Uterus (tissue), 2 donors: Measurements from ENCODE around the gene DCC.

Source experiments
- CTCF ChIP-seq, 4 experiments: fragments of 200-600 bp in 2 of 4; fragments of 450-650 bp in 2 of 4; sonication (generic) in 2 of 4; IDR thresholded peaks; one replicate each; pipeline ENCODE4 v1.5.1; 2016 to 2019; ENCODE audit warnings: antibody characterized with exemption in 4 of 4, mild to moderate bottlenecking in 2 of 4, moderate library complexity in 1 of 4
- POLR2A ChIP-seq, 2 donors: fragments of 450-650 bp; IDR thresholded peaks; one replicate each; pipeline ENCODE4 v1.6.1; 2016; ENCODE audit warnings: antibody characterized with exemption in 2 of 2, mild to moderate bottlenecking in 1 of 2, moderate library complexity in 1 of 2

- no peak for TF ChIP-seq CTCF (IDR thresholded peaks at IDR 0.05)
- TF ChIP-seq POLR2A (IDR thresholded peaks at IDR 0.05), result no peak
Measured at GRCh38 chr18:53169346-53169745, 829.3 kb downstream of the DCC start.
